GM03348 (cell line): Measurements from ENCODE around the gene SYNRG.

Experiments
- DNase-seq: peaks from one replicate; pipeline ENCODE4 v3.0.0; 2012; ENCODE audit warnings: low spot score

Gene SYNRG

GRCh38 chr17:37466471-37466870 is 142.7 kb downstream of the SYNRG start:
- no peak for DNase-seq

DNA sequence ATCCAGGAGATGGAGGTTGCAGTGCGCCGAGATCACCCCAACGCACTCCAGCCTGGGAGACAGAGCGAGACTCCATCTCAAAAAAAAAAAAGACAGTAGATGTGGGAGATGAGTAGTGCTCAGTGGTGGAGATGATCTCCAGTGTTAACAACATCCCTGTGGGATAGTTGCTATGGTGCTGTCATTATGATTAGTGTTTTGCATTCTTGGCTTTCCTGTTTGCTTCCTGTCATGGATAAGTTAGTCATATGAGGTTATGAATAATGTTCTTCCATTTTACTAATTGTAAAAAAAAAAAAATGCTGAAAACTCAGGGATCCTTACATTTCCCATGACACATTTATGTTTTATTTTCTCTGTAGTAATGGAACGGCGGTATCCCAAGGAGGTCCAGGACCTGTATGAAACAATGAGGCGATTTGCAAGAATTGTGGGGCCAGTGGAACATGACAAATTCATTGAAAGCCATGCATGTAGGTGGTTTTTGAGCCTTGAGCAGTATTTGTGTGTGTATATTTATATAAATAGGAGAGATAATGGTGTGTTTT is 144.1 kb downstream of the SYNRG start:
- peak; percentile 61 for DNase-seq
